ENCODE results near the gene SCAPER.
"Not testable (repeated sequence)": the region's sequence is repeated elsewhere in the genome, so short reads cannot be mapped to it uniquely, and the experiment has no call there.

The SCAPER gene

GRCh38 chr15:76863123-76863522, 42.0 kb downstream of the SCAPER start:
- no peak for DNase-seq (ENCODE audit: low read depth in 2 of 2)

GRCh38 chr15:76861815-76862397, 43.2 kb downstream of the SCAPER start:
- no peak for DNase-seq (ENCODE audit: low read depth in 2 of 2)

GRCh38 chr15:76860201-76860600, 44.9 kb downstream of the SCAPER start:
- no peak for DNase-seq (ENCODE audit: low read depth in 2 of 2)

GRCh38 chr15:76850367-76850766, 54.8 kb downstream of the SCAPER start:
- DNase-seq (ENCODE audit: low read depth in 2 of 2) = not testable (repeated sequence)

GRCh38 chr15:76846782-76847181, 58.4 kb downstream of the SCAPER start:
- no peak for DNase-seq (ENCODE audit: low read depth in 2 of 2)

GRCh38 chr15:76844096-76844495, 61.0 kb downstream of the SCAPER start:
- no peak for DNase-seq (ENCODE audit: low read depth in 2 of 2)

GRCh38 chr15:76843269-76843668, 61.9 kb downstream of the SCAPER start:
- DNase-seq (ENCODE audit: low read depth in 2 of 2) = no peak

- DNase-seq (ENCODE audit: low read depth in 2 of 2) = no peak
Measured at GRCh38 chr15:76840830-76841460, 64.2 kb downstream of the SCAPER start.

- DNase-seq (ENCODE audit: low read depth in 2 of 2) = no peak
Measured at GRCh38 chr15:76839173-76839572, 66.0 kb downstream of the SCAPER start.

- DNase-seq (ENCODE audit: low read depth in 2 of 2) = no peak
Measured at GRCh38 chr15:76837474-76837873, 67.7 kb downstream of the SCAPER start.

GRCh38 chr15:76829939-76830338, 75.2 kb downstream of the SCAPER start:
- DNase-seq (ENCODE audit: low read depth in 2 of 2) = no peak

- no peak for DNase-seq (ENCODE audit: low read depth in 2 of 2)
Measured at GRCh38 chr15:76823890-76824289, 81.2 kb downstream of the SCAPER start.

GRCh38 chr15:76823303-76823702, 81.8 kb downstream of the SCAPER start:
- DNase-seq (ENCODE audit: low read depth in 2 of 2) = no peak

- not testable (repeated sequence) for DNase-seq (ENCODE audit: low read depth in 2 of 2)
Measured at GRCh38 chr15:76818926-76819325, 86.2 kb downstream of the SCAPER start.

- no peak for DNase-seq (ENCODE audit: low read depth in 2 of 2)
Measured at GRCh38 chr15:76815421-76815820, 89.7 kb downstream of the SCAPER start.

- no peak for DNase-seq (ENCODE audit: low read depth in 2 of 2)
Measured at GRCh38 chr15:76812381-76812780, 92.8 kb downstream of the SCAPER start.

- DNase-seq (ENCODE audit: low read depth in 2 of 2) = no peak
Measured at GRCh38 chr15:76809412-76810103, 95.6 kb downstream of the SCAPER start.

- no peak for DNase-seq (ENCODE audit: low read depth in 2 of 2)
Measured at GRCh38 chr15:76803049-76803571, 102.0 kb downstream of the SCAPER start.

GRCh38 chr15:76802411-76802810, 102.7 kb downstream of the SCAPER start:
- no peak for DNase-seq (ENCODE audit: low read depth in 2 of 2)

- DNase-seq (ENCODE audit: low read depth in 2 of 2) = no peak
Measured at GRCh38 chr15:76799760-76800159, 105.4 kb downstream of the SCAPER start.

GRCh38 chr15:76795217-76795616, 109.9 kb downstream of the SCAPER start:
- DNase-seq (ENCODE audit: low read depth in 2 of 2) = no peak

- no peak for DNase-seq (ENCODE audit: low read depth in 2 of 2)
Measured at GRCh38 chr15:76793162-76793561, 112.0 kb downstream of the SCAPER start.

- DNase-seq (ENCODE audit: low read depth in 2 of 2) = no peak
Measured at GRCh38 chr15:76791511-76791910, 113.6 kb downstream of the SCAPER start.
